GM18505 (cell line): Measurements from ENCODE around the gene FBXO44.

ENCODE experiments used
- ATAC-seq: cut with Tn5 transposase; IDR thresholded peaks from one replicate; pipeline ENCODE4 v1.9.1; 2021; ENCODE audit not compliant: unreplicated experiment
- POLR2A ChIP-seq: IDR thresholded peaks from 4 replicates; pipeline ENCODE4 v1.6.1; 2011; ENCODE audit warnings: borderline replicate concordance; ENCODE audit not compliant: insufficient read depth, insufficient read length; ENCODE audit errors: extremely low read depth

The FBXO44 gene

DNA sequence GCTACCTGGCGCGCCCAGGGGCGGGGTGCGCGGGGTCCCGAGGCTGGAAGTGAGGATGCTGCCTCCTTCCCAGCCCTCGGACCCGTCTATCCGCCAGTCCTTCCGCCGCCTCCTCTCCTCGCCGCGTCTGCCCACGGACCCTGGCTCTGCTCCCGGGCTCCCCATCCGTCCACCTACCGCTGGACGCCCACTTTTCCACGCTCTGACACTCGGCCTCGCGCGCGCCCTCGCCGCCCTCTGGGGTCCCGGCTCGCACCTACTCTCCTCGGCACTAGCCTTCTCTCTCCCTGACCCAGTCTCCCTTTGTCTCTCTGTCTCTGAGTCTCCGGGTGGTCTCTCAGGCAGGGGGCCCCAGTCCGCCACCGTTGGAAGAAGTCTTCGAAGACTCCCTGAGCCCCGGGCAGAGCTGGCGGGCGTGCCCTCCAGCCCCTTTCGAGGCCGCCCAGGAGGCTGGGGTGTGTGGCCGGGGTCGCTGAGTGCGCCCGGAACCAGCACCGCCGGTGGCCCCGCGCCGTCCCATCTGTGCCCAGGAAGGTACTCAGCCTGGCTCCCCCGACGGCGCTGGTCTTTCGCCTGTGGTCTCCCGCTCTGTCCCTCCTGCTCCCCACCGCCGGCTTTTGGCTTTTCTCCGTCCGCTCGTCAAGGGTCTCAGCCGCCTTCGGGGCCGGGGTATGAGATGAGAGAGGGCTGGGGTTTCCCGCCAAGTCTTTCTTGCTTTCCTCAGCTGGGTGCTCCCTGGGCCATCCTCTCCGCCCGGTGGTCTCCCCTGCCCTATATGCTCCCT is 37.4 kb downstream of the FBXO44 start:
- no peak for TF ChIP-seq POLR2A
- ATAC-seq, result no peak

DNA sequence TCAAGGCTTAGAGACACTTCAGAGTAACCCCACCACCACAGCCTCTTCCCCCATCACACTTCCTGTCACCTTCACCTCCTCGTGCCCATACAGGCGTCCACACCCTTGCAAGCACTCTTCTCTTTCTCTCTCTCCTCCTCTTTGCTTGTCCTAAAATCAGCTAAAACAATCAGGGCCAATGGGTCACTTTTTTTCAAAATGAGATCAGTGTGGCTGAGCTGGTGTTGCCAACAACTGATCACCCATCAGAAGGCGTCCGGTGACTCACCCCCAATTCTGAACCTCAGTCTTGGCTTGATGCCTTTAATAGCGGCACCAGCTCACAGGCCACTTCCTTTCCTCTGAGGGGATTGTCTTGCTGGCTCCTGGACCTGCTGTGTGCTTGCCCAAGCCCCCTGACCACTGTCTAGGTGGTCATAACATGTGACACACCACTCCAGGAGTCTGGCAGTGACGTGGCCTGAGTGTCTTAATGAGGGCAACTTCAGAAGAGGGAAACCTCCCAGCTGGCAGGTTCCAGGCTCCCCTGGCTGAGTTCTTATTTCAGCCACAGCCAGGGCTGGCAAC is 38.4 kb downstream of the FBXO44 start:
- TF ChIP-seq POLR2A, result no peak
- no peak for ATAC-seq

- no peak for ATAC-seq
- TF ChIP-seq POLR2A, result no peak
These were observed 39.2 kb downstream of the FBXO44 start for GRCh38 chr1:11693917-11694316.

GRCh38 chr1:11695861-11696260 is 41.2 kb downstream of the FBXO44 start:
- no peak for TF ChIP-seq POLR2A
- ATAC-seq, result no peak

- TF ChIP-seq POLR2A, result no peak
- no peak for ATAC-seq
These were observed 42.7 kb downstream of the FBXO44 start for GRCh38 chr1:11697188-11697892.

GRCh38 chr1:11697893-11698210 is 43.2 kb downstream of the FBXO44 start:
- no peak for ATAC-seq
- no peak for TF ChIP-seq POLR2A

DNA sequence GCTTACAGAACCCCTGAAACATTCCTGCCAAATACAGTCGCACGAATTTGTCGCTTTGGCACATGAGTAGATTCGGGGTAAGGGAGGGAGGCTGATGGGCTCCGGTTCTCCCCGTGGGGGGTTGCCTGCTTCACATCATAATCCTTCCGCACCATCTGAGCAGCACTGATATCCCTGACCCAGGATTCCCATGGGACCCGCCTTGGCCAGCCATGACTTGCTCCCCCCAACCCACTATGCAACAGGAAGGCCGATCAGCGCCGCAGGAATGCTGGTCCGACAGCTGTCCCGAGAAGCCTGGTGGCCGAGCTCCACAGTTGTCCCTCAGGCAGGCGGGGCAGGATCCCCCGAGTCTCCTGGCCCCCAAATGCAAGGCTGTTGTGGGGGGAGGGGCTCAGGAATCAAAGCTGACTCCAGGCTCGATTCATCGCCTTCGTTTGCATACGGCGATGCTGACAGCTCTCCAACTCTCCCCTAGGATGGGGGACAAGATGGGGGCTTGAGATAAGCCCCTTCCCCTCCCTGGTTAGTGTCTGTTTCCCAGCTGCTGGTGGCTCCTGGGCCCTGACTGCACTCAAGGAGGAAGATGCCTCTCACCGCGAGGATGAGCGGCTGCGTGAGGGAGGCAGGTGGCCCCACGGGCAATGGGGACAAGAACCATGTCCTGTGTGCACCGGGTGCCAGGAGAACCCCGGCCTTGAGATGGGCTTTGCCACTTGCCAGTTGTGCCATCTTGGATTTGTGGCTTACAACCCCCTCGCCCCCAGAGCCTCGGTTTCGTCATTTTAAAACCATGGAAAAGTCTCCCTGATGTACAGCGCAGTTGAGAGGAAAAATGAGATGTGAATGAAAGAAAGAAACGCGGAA is 46.2 kb downstream of the FBXO44 start:
- no peak for ATAC-seq
- no peak for TF ChIP-seq POLR2A

DNA sequence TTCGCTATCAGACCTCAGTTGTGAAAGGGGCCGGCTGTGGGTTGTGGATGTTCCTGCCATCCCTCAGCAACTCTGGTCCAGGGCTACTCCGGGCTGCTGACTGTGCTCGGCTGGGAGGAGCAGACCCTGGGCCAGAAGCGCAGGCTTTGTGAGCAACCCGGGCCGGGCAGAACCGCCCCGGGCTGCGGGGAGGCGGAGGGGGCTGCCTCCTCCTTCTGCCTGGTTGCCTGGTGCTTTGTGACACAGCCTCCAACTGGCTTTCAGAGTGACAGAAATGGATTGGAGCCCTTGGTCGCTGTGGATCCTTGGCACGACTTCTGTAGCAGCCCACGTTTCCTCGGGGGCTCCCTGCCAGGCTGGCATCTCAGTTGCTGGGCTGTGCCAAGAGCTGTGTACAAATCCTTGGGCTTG is 46.9 kb downstream of the FBXO44 start:
- no peak for TF ChIP-seq POLR2A
- no peak for ATAC-seq

DNA sequence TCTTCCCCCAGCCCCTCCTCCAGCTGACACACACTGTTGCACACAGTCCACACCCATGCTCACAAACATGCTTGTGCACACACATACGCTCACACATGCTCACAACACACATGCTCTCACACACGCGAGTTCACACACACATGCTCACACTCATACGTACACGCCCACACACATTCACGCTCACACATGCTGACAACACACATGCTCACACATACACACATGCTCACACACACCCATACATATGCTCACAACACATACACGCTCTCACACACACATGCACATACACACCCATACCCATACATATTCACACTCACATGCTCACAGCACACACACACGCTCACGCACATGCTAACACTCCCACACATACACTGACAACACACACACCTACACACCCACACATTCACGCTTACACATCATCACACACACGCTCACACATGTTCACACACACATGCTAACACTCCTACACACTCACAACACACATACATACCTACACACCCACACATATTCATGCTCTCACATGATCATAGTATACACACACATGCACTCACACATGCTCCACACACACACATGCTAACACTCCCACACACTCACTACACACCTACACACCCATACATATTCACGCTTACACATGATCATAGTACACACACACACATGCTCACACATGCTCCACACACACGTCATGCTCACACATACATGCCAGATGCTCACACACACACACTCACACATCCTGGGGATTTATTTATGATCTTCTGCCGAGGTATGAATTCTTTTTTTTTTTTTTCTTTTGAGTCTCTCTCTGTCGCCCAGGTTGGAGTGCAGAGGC is 47.5 kb downstream of the FBXO44 start:
- ATAC-seq, result no peak
- TF ChIP-seq POLR2A, result no peak

GRCh38 chr1:11703357-11704193 is 48.9 kb downstream of the FBXO44 start:
- TF ChIP-seq POLR2A, result no peak
- ATAC-seq, result no peak

DNA sequence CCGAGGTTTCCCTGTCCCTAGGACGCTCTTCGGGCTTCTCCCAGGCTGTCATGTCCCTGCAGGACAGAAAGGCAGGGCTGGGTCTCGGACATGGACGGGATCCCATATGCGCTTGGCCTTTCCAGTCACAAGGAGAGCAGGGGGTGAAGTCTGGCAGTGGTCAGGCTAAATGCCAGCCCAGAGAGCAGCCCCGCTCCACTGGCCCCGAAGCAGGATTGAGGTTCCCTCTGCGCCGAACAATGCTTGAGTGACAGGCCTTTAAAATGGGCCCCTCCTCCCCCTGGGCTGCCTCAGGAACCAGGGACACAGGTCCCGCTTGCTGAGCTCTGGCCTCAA is 49.5 kb downstream of the FBXO44 start:
- no peak for ATAC-seq
- no peak for TF ChIP-seq POLR2A
